Upper lobe of left lung (tissue), 4 donors: ENCODE data around the gene TMEM108.

Source experiments
- CTCF ChIP-seq, 6 experiments: fragments of 450-650 bp in 4 of 6; fragments of 200-600 bp in 2 of 6; sonication (generic) in 2 of 6; IDR thresholded peaks; one replicate each; pipeline ENCODE4 v1.5.1; 2016 to 2019; ENCODE audit warnings: antibody characterized with exemption in 6 of 6
- EP300 ChIP-seq, 4 donors: sonication (generic); formaldehyde crosslinking; IDR thresholded peaks; one replicate each; pipeline ENCODE4 v1.5.1; 2017; ENCODE audit warnings: antibody characterized with exemption in 4 of 4, control low read depth in 2 of 4
- POLR2AphosphoS5 ChIP-seq, 2 donors: sonication (generic); formaldehyde crosslinking; IDR thresholded peaks; one replicate each; pipeline ENCODE4 v1.5.1; 2017; ENCODE audit warnings: antibody characterized with exemption in 2 of 2

DNA sequence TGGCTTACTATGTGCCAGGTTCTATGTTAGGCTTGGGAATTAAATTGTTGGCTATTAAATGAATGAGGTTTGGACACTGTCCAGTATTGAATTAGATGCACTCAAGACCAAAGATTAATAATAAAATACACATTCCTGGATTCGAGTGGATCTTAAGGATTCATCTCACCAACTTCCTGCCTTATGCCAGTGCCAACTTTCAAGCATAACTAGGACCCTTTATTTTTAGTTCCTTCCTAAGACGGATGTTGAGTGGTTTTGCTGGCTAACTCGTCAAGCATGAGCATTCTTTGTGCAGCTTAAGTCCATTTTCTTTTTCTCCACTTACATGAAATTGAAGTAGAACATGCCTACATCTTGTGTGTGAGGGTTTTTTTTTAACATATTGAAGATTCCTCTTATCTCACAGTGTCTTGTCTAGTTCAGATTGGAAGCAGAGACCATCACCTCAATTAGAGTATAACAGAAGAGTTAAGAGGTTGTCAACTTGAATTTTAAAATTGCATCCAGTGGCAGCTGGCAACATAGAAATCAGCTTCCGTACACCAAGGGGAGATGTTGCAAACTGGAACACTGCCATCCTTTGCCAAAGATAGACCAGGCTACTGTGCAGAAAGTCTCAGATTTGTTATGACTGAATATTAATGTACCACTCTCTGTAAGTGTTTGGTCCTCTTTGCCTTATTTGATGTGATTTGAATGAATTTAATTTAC lies 255.4 kb downstream of the TMEM108 start:
- no peak for TF ChIP-seq CTCF (IDR thresholded peaks at IDR 0.05)
- no peak for TF ChIP-seq POLR2AphosphoS5 (IDR thresholded peaks at IDR 0.05)
- TF ChIP-seq EP300 (IDR thresholded peaks at IDR 0.05) = no peak
